ENCODE results near the gene CPO. TPM values are rescaled to one million over a fixed set of nuclear protein-coding genes. Genes with fewer than 3 reads are reported as not detected.

The CPO gene
- total RNA-seq, 1 experiment from 2014 or later, result not detected

DNA sequence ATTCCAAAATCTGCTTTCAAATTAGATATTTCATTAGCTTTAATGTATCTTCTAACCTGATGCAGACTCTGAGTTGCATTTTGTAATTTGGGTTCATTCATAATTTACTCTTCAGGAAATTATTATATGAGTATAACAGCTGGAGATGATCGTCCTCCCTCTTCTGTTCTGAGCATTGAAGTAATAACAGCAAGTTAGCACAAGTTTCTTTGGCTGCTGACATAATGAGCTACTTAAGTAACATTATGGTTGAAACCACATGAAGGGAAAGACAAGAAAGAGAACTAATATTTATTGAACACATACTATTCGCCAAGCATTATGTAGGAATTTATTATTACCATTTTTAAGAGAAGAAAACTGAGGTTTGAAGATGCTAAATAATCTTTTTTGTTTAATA, 75.1 kb downstream of the CPO start:
- DNase-seq (ENCODE audit: low spot score), result no peak

DNA sequence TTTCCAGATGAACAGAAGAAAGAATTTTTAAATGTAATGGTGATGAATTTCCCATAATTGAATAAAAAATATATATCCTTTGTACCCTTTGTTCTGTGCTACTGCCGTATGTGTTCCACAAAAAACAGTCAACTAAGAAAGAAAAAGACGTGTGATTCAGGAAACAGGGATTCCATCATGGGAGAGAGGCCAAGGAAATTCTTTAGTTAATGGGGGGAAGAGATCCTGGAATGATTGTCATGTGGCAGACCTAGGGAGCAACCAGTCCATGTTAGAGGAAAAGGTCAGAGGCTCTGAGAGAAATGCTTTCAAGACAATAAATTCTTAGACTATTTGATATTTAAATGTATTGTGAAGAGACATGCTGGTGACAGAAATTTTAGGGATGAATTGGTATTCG, 76.6 kb downstream of the CPO start:
- DNase-seq (ENCODE audit: low spot score), result no peak

Other genes with a start within 250 kb of the CPO start
- not detected in 2 replicates for gene DYTN, start 221.1 kb upstream of the CPO start, total RNA-seq (2014; rRNA removed; shearing (Covaris generic))
- gene MDH1B, start 174.2 kb upstream of the CPO start, total RNA-seq (2014; rRNA removed; shearing (Covaris generic)), result 0.44 TPM in 1 of 2 replicates, not detected in the other
- gene FASTKD2, start 173.9 kb upstream of the CPO start, total RNA-seq (2014; rRNA removed; shearing (Covaris generic)), result 15.7 and 17.0 TPM in 2 replicates
- 0.03 TPM in 1 of 2 replicates, not detected in the other for gene KLF7, start 226.4 kb downstream of the CPO start, total RNA-seq (2014; rRNA removed; shearing (Covaris generic))